ENCODE data around the gene RSPRY1. TPM values are rescaled to one million over a fixed set of nuclear protein-coding genes. Genes with fewer than 3 reads are reported as not detected.

RSPRY1 gene
- polyA plus RNA-seq, 5 donors, result 31.4 to 50.8 (median 41.4) TPM

Other genes starting within 250 kb of the RSPRY1 start
- gene CETP, start 224.4 kb upstream of the RSPRY1 start, polyA plus RNA-seq (ENCODE audit: insufficient read depth in 1 of 5, insufficient read length in 5 of 5, low replicate concordance in 1 of 5), result 10 to 100 TPM; 11.3 to 14.7 (median 12.6) TPM
- gene NLRC5, start 196.8 kb upstream of the RSPRY1 start, polyA plus RNA-seq (ENCODE audit: insufficient read depth in 1 of 5, insufficient read length in 5 of 5, low replicate concordance in 1 of 5), result 10 to 100 TPM in 4 of 5 donors, 1 to 10 TPM in 1; 8.2 to 13.9 (median 10.7) TPM
- 10 to 100 TPM; 57.6 to 78.2 (median 70.1) TPM for gene CPNE2, start 93.7 kb upstream of the RSPRY1 start, polyA plus RNA-seq (ENCODE audit: insufficient read depth in 1 of 5, insufficient read length in 5 of 5, low replicate concordance in 1 of 5)
- gene PSME3IP1, start 290 bp upstream of the RSPRY1 start, polyA plus RNA-seq (ENCODE audit: insufficient read depth in 1 of 5, insufficient read length in 5 of 5, low replicate concordance in 1 of 5), result 100 to 1,000 TPM in 4 of 5 donors, 10 to 100 TPM in 1; 94.0 to 123 (median 115) TPM
- 10 to 100 TPM; 64.8 to 81.7 (median 69.6) TPM for gene ARL2BP, start 58.9 kb downstream of the RSPRY1 start, polyA plus RNA-seq (ENCODE audit: insufficient read depth in 1 of 5, insufficient read length in 5 of 5, low replicate concordance in 1 of 5)
- gene PLLP, start 98.3 kb downstream of the RSPRY1 start, polyA plus RNA-seq (ENCODE audit: insufficient read depth in 1 of 5, insufficient read length in 5 of 5, low replicate concordance in 1 of 5), result 1 to 10 TPM; 3.2 to 7.5 (median 5.4) TPM
- under 1 TPM; 0.15 to 0.39 (median 0.22) TPM for gene CCL22, start 172.5 kb downstream of the RSPRY1 start, polyA plus RNA-seq (ENCODE audit: insufficient read depth in 1 of 5, insufficient read length in 5 of 5, low replicate concordance in 1 of 5)
- 10 to 100 TPM in 2 of 5 donors, 1 to 10 TPM in 3; 8.4 to 13.3 (median 9.5) TPM for gene CX3CL1, start 186.2 kb downstream of the RSPRY1 start, polyA plus RNA-seq (ENCODE audit: insufficient read depth in 1 of 5, insufficient read length in 5 of 5, low replicate concordance in 1 of 5)
- gene CCL17, start 218.4 kb downstream of the RSPRY1 start, polyA plus RNA-seq (ENCODE audit: insufficient read depth in 1 of 5, insufficient read length in 5 of 5, low replicate concordance in 1 of 5), result not detected

Data from right lung (tissue), 5 donors.